Neural progenitor cell (in vitro differentiated cells): ENCODE measurements around the gene TTC31. TPM values are rescaled to one million over a fixed set of nuclear protein-coding genes. Genes with fewer than 3 reads are reported as not detected.

ENCODE experiments used
- DNase-seq: peaks from one replicate; pipeline ENCODE4 v3.0.0-alpha.2; 2016; ENCODE audit warnings: low spot score
- H2AFZ ChIP-seq: fragments of 200-600 bp; sonication (generic); replicated peaks from 2 replicates; pipeline ENCODE4 v1.6.1; 2016; ENCODE audit warnings: antibody characterized with exemption
- H3F3A ChIP-seq: fragments of 200-600 bp; sonication (generic); 2 replicates; pipeline ENCODE4 v1.6.1; 2016; ENCODE audit warnings: antibody characterized with exemption, low read depth
- H3K27ac ChIP-seq: fragments of 200-600 bp; sonication (generic); 2 replicates; pipeline ENCODE4 v1.5.1; 2016; ENCODE audit warnings: mild to moderate bottlenecking
- H3K27me3 ChIP-seq: fragments of 200-600 bp; sonication (generic); 2 replicates; pipeline ENCODE4 v1.6.1; 2016; ENCODE audit warnings: mild to moderate bottlenecking, moderate library complexity
- H3K36me3 ChIP-seq: fragments of 200-600 bp; sonication (generic); 2 replicates; pipeline ENCODE4 v1.5.1; 2016
- H3K4me1 ChIP-seq: fragments of 200-600 bp; sonication (generic); 2 replicates; pipeline ENCODE4 v1.6.1; 2016; ENCODE audit warnings: mixed run types
- H3K4me2 ChIP-seq: fragments of 200-600 bp; sonication (generic); 2 replicates; pipeline ENCODE4 v1.6.1; 2016
- H3K4me3 ChIP-seq: fragments of 200-600 bp; sonication (generic); 2 replicates; pipeline ENCODE4 v1.5.1; 2016
- H3K79me2 ChIP-seq: fragments of 200-600 bp; sonication (generic); 2 replicates; pipeline ENCODE4 v1.6.1; 2016; ENCODE audit warnings: low read depth
- H3K9ac ChIP-seq: fragments of 200-600 bp; sonication (generic); 2 replicates; pipeline ENCODE4 v1.6.1; 2016
- H3K9me3 ChIP-seq: fragments of 200-600 bp; sonication (generic); 2 replicates; pipeline ENCODE4 v1.5.1; 2016; ENCODE audit warnings: low read depth
- H4K20me1 ChIP-seq: fragments of 200-600 bp; sonication (generic); 2 replicates; pipeline ENCODE4 v1.6.1; 2016; ENCODE audit warnings: low read depth
- H3K27ac Mint-ChIP-seq: 3 replicates; pipeline ENCODE4 v1.8.0; 2021; ENCODE audit warnings: mixed read lengths
- H3K27me3 Mint-ChIP-seq: 2 replicates; pipeline ENCODE4 v1.8.0; 2022; ENCODE audit warnings: low read depth, mild to moderate bottlenecking, inconsistent platforms, moderate library complexity, mixed read lengths; ENCODE audit not compliant: insufficient read depth
- H3K36me3 Mint-ChIP-seq: 3 replicates; pipeline ENCODE4 v1.8.0; 2021; ENCODE audit warnings: mixed read lengths
- H3K4me1 Mint-ChIP-seq: 3 replicates; pipeline ENCODE4 v1.8.0; 2021; ENCODE audit warnings: mixed read lengths
- H3K4me3 Mint-ChIP-seq: 3 replicates; pipeline ENCODE4 v1.8.0; 2021; ENCODE audit warnings: mild to moderate bottlenecking, moderate library complexity, mixed read lengths
- H3K9me3 Mint-ChIP-seq: 3 replicates; pipeline ENCODE4 v1.8.0; 2020; ENCODE audit warnings: mixed read lengths
- CTCF ChIP-seq: fragments of 200-600 bp; sonication (generic); IDR thresholded peaks from 2 replicates; pipeline ENCODE4 v1.5.1; 2017; ENCODE audit warnings: antibody characterized with exemption, mild to moderate bottlenecking
- EZH2 ChIP-seq: fragments of 200-600 bp; sonication (generic); IDR thresholded peaks from 2 replicates; pipeline ENCODE4 v1.6.1; 2017; ENCODE audit warnings: antibody characterized with exemption, mild to moderate bottlenecking, moderate library complexity
- EZH2phosphoT487 ChIP-seq: fragments of 200-600 bp; sonication (generic); IDR thresholded peaks from 2 replicates; pipeline ENCODE4 v1.6.1; 2017; ENCODE audit warnings: antibody characterized with exemption
- total RNA-seq: library from RNA; depleted of rRNA; stranded (reverse); fragments of >200 nt; gene quantifications from 2 replicates; pipeline ENCODE4 v1.2.3, GENCODE V29; 2015; ENCODE audit warnings: low replicate concordance

The TTC31 gene
- total RNA-seq, 1 donor from 2014 or later, result 22.6 TPM

GRCh38 chr2:74525717-74526648 lies 43.1 kb downstream of the TTC31 start, which contains the start of gene DQX1:
Gene DQX1, minus strand, starts transcription at chr2:74526231. Its CDS starts 502 bp downstream, at chr2:74525729.
- DNase-seq, result peak; percentile 44
- Histone ChIP-seq H3K4me2 (no peak within 1 kb of the TSS), H3K27ac (no peak within 1 kb of the TSS), H3K9ac (no peak within 1 kb of the TSS), H3K79me2 (peaks cover 28% of the 10 kb centered on the region), H3K9me3 (no peaks in the 10 kb centered on the region), H2AFZ (no peak within 1 kb of the TSS), H3K36me3 (no peaks in the 10 kb centered on the region), H3K4me1 (peaks cover 12% of the 10 kb centered on the region), H4K20me1 (no peaks in the 10 kb centered on the region), H3F3A (no peaks in the 10 kb centered on the region), H3K27me3 (peaks cover 19% of the 10 kb centered on the region), H3K4me3 (no peak within 1 kb of the TSS)
- peak within 1 kb of the TSS; percentile 96 for H3K4me3 Mint-ChIP-seq
- TF ChIP-seq EZH2, result no peak
- TF ChIP-seq CTCF, result no peak
- TF ChIP-seq EZH2phosphoT487, result no peak
- H3K4me1 Mint-ChIP-seq, result peaks cover 20% of the 10 kb centered on the region
- peaks cover 12% of the 10 kb centered on the region for H3K27me3 Mint-ChIP-seq
- no peaks in the 10 kb centered on the region for H3K9me3 Mint-ChIP-seq
- no peak within 1 kb of the TSS for H3K27ac Mint-ChIP-seq
- peaks cover 16% of the 10 kb centered on the region for H3K36me3 Mint-ChIP-seq

GRCh38 chr2:74526649-74527230 lies 43.9 kb downstream of the TTC31 start:
- no peak overlapping the region for H2AFZ ChIP-seq
- H3K79me2 ChIP-seq, result peaks cover 35% of the 10 kb centered on the region
- H3K4me2 ChIP-seq, result no peak overlapping the region
- no peak overlapping the region for H3K27ac Mint-ChIP-seq
- H3K9ac ChIP-seq, result no peak overlapping the region
- H3F3A ChIP-seq, result peaks cover 5% of the 10 kb centered on the region
- no peaks in the 10 kb centered on the region for H4K20me1 ChIP-seq
- no peak for DNase-seq
- H3K4me1 Mint-ChIP-seq, result peaks cover 26% of the 10 kb centered on the region
- H3K36me3 ChIP-seq, result no peaks in the 10 kb centered on the region
- H3K36me3 Mint-ChIP-seq, result peaks cover 16% of the 10 kb centered on the region
- H3K27me3 Mint-ChIP-seq, result peaks cover 8% of the 10 kb centered on the region
- H3K9me3 Mint-ChIP-seq, result no peaks in the 10 kb centered on the region
- no peak overlapping the region for H3K27ac ChIP-seq
- peak overlapping the region; percentile 96 for H3K4me3 Mint-ChIP-seq
- H3K9me3 ChIP-seq, result no peaks in the 10 kb centered on the region
- H3K27me3 ChIP-seq, result peaks cover 12% of the 10 kb centered on the region
- no peak overlapping the region for H3K4me3 ChIP-seq
- H3K4me1 ChIP-seq, result peaks cover 16% of the 10 kb centered on the region
- TF ChIP-seq CTCF (no peak), EZH2 (no peak), EZH2phosphoT487 (no peak)

- H3K4me3 Mint-ChIP-seq, result peak overlapping the region; percentile 96
- Histone ChIP-seq H3F3A (peaks cover 12% of the 10 kb centered on the region), H3K4me2 (no peak overlapping the region), H2AFZ (no peak overlapping the region), H3K4me3 (no peak overlapping the region), H3K79me2 (peaks cover 35% of the 10 kb centered on the region), H3K4me1 (peaks cover 16% of the 10 kb centered on the region), H3K9ac (no peak overlapping the region), H3K27ac (no peak overlapping the region), H3K9me3 (no peaks in the 10 kb centered on the region), H3K27me3 (peaks cover 2% of the 10 kb centered on the region), H4K20me1 (no peaks in the 10 kb centered on the region), H3K36me3 (no peaks in the 10 kb centered on the region)
- H3K27me3 Mint-ChIP-seq, result peaks cover 6% of the 10 kb centered on the region
- DNase-seq, result no peak
- TF ChIP-seq EZH2phosphoT487 (no peak), CTCF (no peak), EZH2 (no peak)
- H3K4me1 Mint-ChIP-seq, result peaks cover 32% of the 10 kb centered on the region
- peaks cover 25% of the 10 kb centered on the region for H3K36me3 Mint-ChIP-seq
- H3K27ac Mint-ChIP-seq, result no peak overlapping the region
- no peaks in the 10 kb centered on the region for H3K9me3 Mint-ChIP-seq
These were observed 44.9 kb downstream of the TTC31 start for GRCh38 chr2:74527741-74528140.
